ENCODE measurements around the gene BORCS6. TPM values are rescaled to one million over a fixed set of nuclear protein-coding genes. Genes with fewer than 3 reads are reported as not detected.

BORCS6 gene
- total and polyA plus RNA-seq, 9 of the 15 experiments (the other 6 are each of a cell fraction or from before 2014, with no cell fraction given), result 0.01 to 7.4 (median 2.3) TPM

- no peak for TF ChIP-seq SRSF7 (optimal IDR thresholded peaks at IDR 0.05; ENCODE audit: low read depth, low read length)
Measured at GRCh38 chr17:8187517-8188262, 2.3 kb downstream of the BORCS6 start (continued).

DNA sequence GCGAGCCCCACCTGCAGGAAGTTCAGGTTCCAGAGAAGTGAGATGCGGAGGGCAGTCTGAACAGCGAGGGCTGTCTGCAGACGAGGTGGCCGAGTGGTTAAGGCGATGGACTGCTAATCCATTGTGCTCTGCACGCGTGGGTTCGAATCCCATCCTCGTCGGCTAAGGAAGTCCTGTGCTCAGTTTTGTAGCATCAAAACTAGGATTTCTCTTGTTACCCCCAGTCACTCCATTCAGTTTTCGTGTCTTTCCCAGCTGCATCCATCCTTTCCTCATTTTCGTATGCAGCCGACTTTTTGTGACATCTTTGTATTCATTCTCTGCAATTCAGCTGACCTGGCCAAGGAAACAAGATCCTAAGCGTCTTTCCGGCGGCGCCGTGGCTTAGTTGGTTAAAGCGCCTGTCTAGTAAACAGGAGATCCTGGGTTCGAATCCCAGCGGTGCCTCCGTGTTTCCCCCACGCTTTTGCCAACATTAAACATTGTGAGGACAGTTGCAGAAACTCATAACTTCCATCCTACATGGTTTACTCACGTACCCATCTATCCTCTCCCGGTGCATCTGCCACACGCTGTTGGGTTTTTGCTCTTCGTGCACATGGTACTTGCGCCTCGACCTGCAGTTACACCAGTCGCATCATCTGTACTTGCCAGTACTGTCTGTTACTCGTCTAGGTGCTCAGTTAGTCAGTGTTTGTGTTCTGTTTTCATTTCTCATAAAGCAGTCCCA is 3.0 kb downstream of the BORCS6 start:
- under 1% methylated on average over 29 of the region's 32 CpGs for whole genome bisulfite sequencing (ENCODE audit: insufficient coverage, low coverage, missing lambda C conversion rate)
- Histone ChIP-seq H3K4me2 (ENCODE audit: insufficient read depth, low read length) (peak overlapping the region; percentile 100), H4K20me1 (replicated peaks; ENCODE audit: control insufficient read depth, insufficient read depth, low read length) (peaks cover 10% of the 10 kb centered on the region), H3K27me3 (ENCODE audit: control insufficient read depth in 2 of 2, insufficient read depth in 2 of 2, low read length in 2 of 2) (no peaks in the 10 kb centered on the region), H3K4me3 (peak overlapping the region; percentile 94), H3K9ac (ENCODE audit: insufficient read depth in 1 of 2, low read depth in 2 of 2, low read length in 2 of 2) (peak overlapping the region; percentile 81 to 93), H3K27ac (ENCODE audit: extremely low read depth, low read depth, low read length) (peak overlapping the region; percentile 95), H3K4me1 (replicated peaks in 1 of 2; ENCODE audit: control insufficient read depth in 2 of 2, insufficient read depth in 2 of 2, low read length in 2 of 2) (peaks cover 27 to 33% of the 10 kb centered on the region in 2 experiments), H3K9me1 (ENCODE audit: control insufficient read depth, insufficient read depth, low read length) (no peaks in the 10 kb centered on the region), H3K9me3 (replicated peaks; ENCODE audit: control insufficient read depth, insufficient read depth, low read depth, low read length) (no peaks in the 10 kb centered on the region), H2AFZ (ENCODE audit: low read depth, low read length) (peak overlapping the region; percentile 97), H3K36me3 (ENCODE audit: control insufficient read depth, insufficient read depth, low read length) (no peaks in the 10 kb centered on the region), H3K79me2 (ENCODE audit: control insufficient read depth, insufficient read depth, low read length) (peaks cover 18% of the 10 kb centered on the region)
- intact Hi-C loops (cut with micrococcal nuclease) (loop anchor here (1.0 to 10.0 kb wide), 5 partner anchors 34 to 118 kb away; no protein-coding TSS in a partner anchor), in situ Hi-C loops (cut with MboI) (no loop called here)
- FAIRE-seq, result no peak
- peak; percentile 53 for ATAC-seq
- POLR2A ChIA-PET, result interaction anchor here (0.7 to 2.9 kb wide), 2 partner anchors 14 to 41 kb away, joined by 3 to 27 read pairs; no protein-coding TSS in a partner anchor
- no TSS peak for BruUV-seq (replicated peaks)
- CTCF ChIA-PET (ENCODE audit: low intra/inter-chr PET ratio), result interaction anchor here (0.6 to 1.3 kb wide), 3 partner anchors 25 to 50 kb away, joined by 3 to 5 read pairs (median 3); no protein-coding TSS in a partner anchor
- peak; percentile 47 to 92 (median 56) for DNase-seq (ENCODE audit: extremely low read depth in 1 of 4, low spot score in 3 of 4)
- 0 out of 2 replicates have a peak, but pooled peaks have one; percentile 8 for TF ChIP-seq C11orf30 (IDR thresholded peaks at IDR 0.05; ENCODE audit: low read depth)
- no peak for TF ChIP-seq ZNF586 (CRISPR knock-in tag; conservative IDR thresholded peaks at IDR 0.05)
- TF ChIP-seq SMARCA5 (IDR thresholded peaks at IDR 0.05), result peak; percentile 73; the same call in 1 of the 2 replicates
- peak; percentile 50 for TF ChIP-seq BDP1 (IDR thresholded peaks at IDR 0.05; ENCODE audit: insufficient read depth, insufficient read length)
- TF ChIP-seq ELF4 (CRISPR knock-in tag; IDR thresholded peaks at IDR 0.05), result no peak
- no peak for TF ChIP-seq YBX1 (IDR thresholded peaks at IDR 0.05)
- no peak for TF ChIP-seq NR2C2 (CRISPR knock-in tag; IDR thresholded peaks at IDR 0.05)
- TF ChIP-seq NR2C2 (tag; IDR thresholded peaks at IDR 0.05), result no peak
- TF ChIP-seq MTA2 (IDR thresholded peaks at IDR 0.05; ENCODE audit: low read depth), result no peak
- 0 out of 4 replicates have a peak, but pooled peaks of 1 of the 2 experiments have one; percentile 21 for TF ChIP-seq SRF (CRISPR knock-in tag; IDR thresholded peaks at IDR 0.05)
- TF ChIP-seq, protein P1, sequence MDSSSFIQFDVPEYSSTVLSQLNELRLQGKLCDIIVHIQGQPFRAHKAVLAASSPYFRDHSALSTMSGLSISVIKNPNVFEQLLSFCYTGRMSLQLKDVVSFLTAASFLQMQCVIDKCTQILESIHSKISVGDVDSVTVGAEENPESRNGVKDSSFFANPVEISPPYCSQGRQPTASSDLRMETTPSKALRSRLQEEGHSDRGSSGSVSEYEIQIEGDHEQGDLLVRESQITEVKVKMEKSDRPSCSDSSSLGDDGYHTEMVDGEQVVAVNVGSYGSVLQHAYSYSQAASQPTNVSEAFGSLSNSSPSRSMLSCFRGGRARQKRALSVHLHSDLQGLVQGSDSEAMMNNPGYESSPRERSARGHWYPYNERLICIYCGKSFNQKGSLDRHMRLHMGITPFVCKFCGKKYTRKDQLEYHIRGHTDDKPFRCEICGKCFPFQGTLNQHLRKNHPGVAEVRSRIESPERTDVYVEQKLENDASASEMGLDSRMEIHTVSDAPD (CRISPR knock-in tag; IDR thresholded peaks at IDR 0.05), result no peak
- TF ChIP-seq HLTF (IDR thresholded peaks at IDR 0.05), result 0 out of 2 replicates have a peak, but pooled peaks have one; percentile 60
- TF ChIP-seq EHMT2 (IDR thresholded peaks at IDR 0.05), result no peak
- no peak for TF ChIP-seq KDM1A (IDR thresholded peaks at IDR 0.05)
- no peak for TF ChIP-seq CBFB (CRISPR knock-in tag; IDR thresholded peaks at IDR 0.05)
- TF ChIP-seq MIER1 (IDR thresholded peaks at IDR 0.05; ENCODE audit: low read depth), result no peak
- peak; percentile 27; the same call in 1 of the 2 replicates for TF ChIP-seq HCFC1 (IDR thresholded peaks at IDR 0.05; ENCODE audit: low read depth, low read length)
- peak; percentile 96 for TF ChIP-seq ADNP (tag; IDR thresholded peaks at IDR 0.05)
